Vagina (tissue), 2 donors: ENCODE data around the gene ZNF483. TPM values are rescaled to one million over a fixed set of nuclear protein-coding genes. Genes with fewer than 3 reads are reported as not detected.
A peak's percentile ranks its signal among the peaks of the same experiment; 100 is the strongest.

Experiments
- DNase-seq, 2 donors: peaks; one replicate each; pipeline ENCODE4 v3.0.0-alpha.2; 2017; ENCODE audit errors: extremely low spot score in 2 of 2
- H3K27ac ChIP-seq: fragments of 200-600 bp; sonication (generic); one replicate; pipeline ENCODE4 v1.5.1; 2019
- H3K27me3 ChIP-seq: fragments of 200-600 bp; sonication (generic); one replicate; pipeline ENCODE4 v1.5.1; 2019
- H3K36me3 ChIP-seq, 2 donors: fragments of 200-600 bp; sonication (generic); one replicate each; pipeline ENCODE4 v1.5.1; 2017 to 2019
- H3K4me1 ChIP-seq: fragments of 200-600 bp; sonication (generic); one replicate; pipeline ENCODE4 v1.5.1; 2019
- H3K4me3 ChIP-seq, 2 donors: fragments of 200-600 bp; sonication (generic); 1 replicate in 1 of 2; 2 replicates in 1 of 2; pipeline ENCODE4 v1.5.1; 2016 to 2019
- H3K9me3 ChIP-seq: fragments of 200-600 bp; sonication (generic); one replicate; pipeline ENCODE4 v1.5.1; 2019
- POLR2A ChIP-seq, 2 donors: fragments of 450-650 bp; IDR thresholded peaks; one replicate each; pipeline ENCODE4 v1.6.1; 2017; ENCODE audit warnings: antibody characterized with exemption in 2 of 2, mild to moderate bottlenecking in 2 of 2, moderate library complexity in 2 of 2
- POLR2AphosphoS5 ChIP-seq, 2 donors: sonication (generic); formaldehyde crosslinking; IDR thresholded peaks; one replicate each; pipeline ENCODE4 v1.9.0; 2017; ENCODE audit warnings: antibody characterized with exemption in 2 of 2, mild to moderate bottlenecking in 2 of 2, low read depth in 1 of 2; ENCODE audit not compliant: insufficient read depth in 1 of 2
- intact Hi-C: fragments of 100-400 bp; cut with DNase I; formaldehyde crosslinking; loops from one replicate; pipeline ENCODE4 v1.15.1; 2023
- total RNA-seq: library from RNA; depleted of rRNA; stranded (reverse); fragments of >200 nt; gene quantifications from one replicate; pipeline ENCODE4 v1.2.3, GENCODE V29; 2016
- TF ChIP-seq, protein P1 (sequence below), 3 experiments: fragments of 450-650 bp in 2 of 3; fragments of 200-600 bp in 1 of 3; sonication (generic) in 1 of 3; IDR thresholded peaks; one replicate each; pipeline ENCODE4 v1.5.1; 2017 to 2019; ENCODE audit warnings: antibody characterized with exemption in 3 of 3, mild to moderate bottlenecking in 2 of 3, moderate library complexity in 2 of 3

Gene ZNF483
- total RNA-seq, 1 donor from 2014 or later, result 8.8 TPM

DNA sequence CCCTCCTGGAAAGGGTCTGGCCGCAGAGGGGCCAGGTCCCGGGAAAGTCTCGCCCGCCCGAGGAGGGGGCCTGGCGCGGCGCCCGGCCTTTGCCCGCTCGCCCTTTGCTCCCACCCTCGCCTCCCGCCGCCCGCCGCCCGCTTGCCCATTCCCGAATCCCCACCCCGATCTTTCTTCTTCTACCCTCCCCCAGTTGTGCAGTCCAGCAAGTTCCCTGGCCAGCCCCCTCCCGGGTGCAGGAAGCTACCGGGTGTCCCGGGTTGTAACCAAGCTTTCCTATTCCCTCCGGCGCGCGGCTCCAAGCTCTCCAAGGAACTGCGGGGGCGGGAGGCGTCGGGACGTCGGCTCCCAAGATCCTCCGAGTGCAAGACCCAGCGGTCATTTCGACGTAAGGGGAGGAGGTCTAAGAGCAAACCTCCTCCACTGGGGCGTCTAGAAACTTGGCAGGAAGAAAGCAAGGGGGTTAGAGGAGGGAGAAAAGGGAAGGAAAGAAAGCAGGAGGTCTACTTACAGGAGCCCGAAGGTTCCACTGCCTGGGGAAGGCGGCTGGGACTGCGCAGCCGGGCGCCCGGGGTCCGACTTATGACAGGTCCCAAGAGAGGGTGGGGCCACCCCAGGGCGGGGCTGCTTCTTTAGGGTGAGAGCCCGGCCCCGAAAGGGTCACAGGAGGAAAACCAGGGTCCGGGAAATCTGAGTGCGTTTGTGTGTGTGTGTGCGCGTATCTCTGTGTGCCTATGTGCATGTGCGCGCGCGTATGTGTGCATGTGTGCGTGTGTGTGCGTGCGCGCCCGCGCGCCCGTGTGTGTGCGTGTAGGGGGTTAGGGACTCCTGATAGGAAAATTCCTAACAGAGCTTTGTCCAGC, 74.3 kb downstream of the ZNF483 start, which contains the start of gene PTGR1:
Gene PTGR1, minus strand, starts transcription at position 556 of the 863 bp plus-strand sequence. CDS start 2,225 bp downstream, outside the sequence.
- H3K4me3 ChIP-seq, result peak within 1 kb of the TSS; percentile 74 to 86
- peak within 1 kb of the TSS; percentile 84 for H3K27ac ChIP-seq
- peaks cover 0 to 9% of the 10 kb centered on the region in 2 donors for H3K36me3 ChIP-seq
- no peaks in the 10 kb centered on the region for H3K27me3 ChIP-seq
- H3K4me1 ChIP-seq, result no peaks in the 10 kb centered on the region
- peak in 1 of 2 donors; percentile 93 for DNase-seq
- H3K9me3 ChIP-seq, result no peaks in the 10 kb centered on the region
- intact Hi-C loops, result no loop called here
- peak in 1 of 2 donors; percentile 83 for TF ChIP-seq POLR2AphosphoS5 (IDR thresholded peaks at IDR 0.05; ENCODE audit: insufficient read depth in 1 of 2, low read depth in 1 of 2)
- TF ChIP-seq, protein P1, sequence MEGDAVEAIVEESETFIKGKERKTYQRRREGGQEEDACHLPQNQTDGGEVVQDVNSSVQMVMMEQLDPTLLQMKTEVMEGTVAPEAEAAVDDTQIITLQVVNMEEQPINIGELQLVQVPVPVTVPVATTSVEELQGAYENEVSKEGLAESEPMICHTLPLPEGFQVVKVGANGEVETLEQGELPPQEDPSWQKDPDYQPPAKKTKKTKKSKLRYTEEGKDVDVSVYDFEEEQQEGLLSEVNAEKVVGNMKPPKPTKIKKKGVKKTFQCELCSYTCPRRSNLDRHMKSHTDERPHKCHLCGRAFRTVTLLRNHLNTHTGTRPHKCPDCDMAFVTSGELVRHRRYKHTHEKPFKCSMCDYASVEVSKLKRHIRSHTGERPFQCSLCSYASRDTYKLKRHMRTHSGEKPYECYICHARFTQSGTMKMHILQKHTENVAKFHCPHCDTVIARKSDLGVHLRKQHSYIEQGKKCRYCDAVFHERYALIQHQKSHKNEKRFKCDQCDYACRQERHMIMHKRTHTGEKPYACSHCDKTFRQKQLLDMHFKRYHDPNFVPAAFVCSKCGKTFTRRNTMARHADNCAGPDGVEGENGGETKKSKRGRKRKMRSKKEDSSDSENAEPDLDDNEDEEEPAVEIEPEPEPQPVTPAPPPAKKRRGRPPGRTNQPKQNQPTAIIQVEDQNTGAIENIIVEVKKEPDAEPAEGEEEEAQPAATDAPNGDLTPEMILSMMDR (IDR thresholded peaks at IDR 0.05), result no peak
- TF ChIP-seq POLR2A (IDR thresholded peaks at IDR 0.05), result peak in 1 of 2 donors; percentile 17

DNA sequence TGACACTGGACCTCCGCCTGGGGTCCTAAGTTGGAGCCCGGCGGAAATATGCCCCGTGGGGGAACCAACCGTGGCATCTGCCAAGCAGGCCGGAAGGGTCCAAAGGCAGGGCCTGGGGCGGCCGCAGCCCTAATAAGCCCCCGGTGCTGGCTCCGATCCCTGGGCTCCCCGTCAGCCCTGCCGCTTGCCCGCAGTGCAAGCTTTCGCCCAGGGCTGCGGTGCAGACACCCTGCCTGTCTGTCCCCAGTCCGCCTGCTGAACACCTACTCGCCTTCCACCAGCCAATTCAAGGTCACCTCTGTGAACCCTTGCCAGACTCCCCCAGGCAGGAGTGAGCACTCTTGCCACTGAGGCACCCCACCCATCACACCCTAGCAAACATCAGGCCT, 75.0 kb downstream of the ZNF483 start:
- Histone ChIP-seq H3K27me3 (no peaks in the 10 kb centered on the region), H3K4me1 (no peaks in the 10 kb centered on the region), H3K36me3 (peaks cover 0 to 9% of the 10 kb centered on the region in 2 donors), H3K9me3 (no peaks in the 10 kb centered on the region), H3K4me3 (peak overlapping the region; percentile 74 to 86), H3K27ac (peak overlapping the region; percentile 84)
- TF ChIP-seq POLR2AphosphoS5 (IDR thresholded peaks at IDR 0.05; ENCODE audit: insufficient read depth in 1 of 2, low read depth in 1 of 2) (no peak), POLR2A (IDR thresholded peaks at IDR 0.05) (no peak)
- TF ChIP-seq, protein P1 (IDR thresholded peaks at IDR 0.05), result no peak
- no peak for DNase-seq
- intact Hi-C loops, result no loop called here

DNA sequence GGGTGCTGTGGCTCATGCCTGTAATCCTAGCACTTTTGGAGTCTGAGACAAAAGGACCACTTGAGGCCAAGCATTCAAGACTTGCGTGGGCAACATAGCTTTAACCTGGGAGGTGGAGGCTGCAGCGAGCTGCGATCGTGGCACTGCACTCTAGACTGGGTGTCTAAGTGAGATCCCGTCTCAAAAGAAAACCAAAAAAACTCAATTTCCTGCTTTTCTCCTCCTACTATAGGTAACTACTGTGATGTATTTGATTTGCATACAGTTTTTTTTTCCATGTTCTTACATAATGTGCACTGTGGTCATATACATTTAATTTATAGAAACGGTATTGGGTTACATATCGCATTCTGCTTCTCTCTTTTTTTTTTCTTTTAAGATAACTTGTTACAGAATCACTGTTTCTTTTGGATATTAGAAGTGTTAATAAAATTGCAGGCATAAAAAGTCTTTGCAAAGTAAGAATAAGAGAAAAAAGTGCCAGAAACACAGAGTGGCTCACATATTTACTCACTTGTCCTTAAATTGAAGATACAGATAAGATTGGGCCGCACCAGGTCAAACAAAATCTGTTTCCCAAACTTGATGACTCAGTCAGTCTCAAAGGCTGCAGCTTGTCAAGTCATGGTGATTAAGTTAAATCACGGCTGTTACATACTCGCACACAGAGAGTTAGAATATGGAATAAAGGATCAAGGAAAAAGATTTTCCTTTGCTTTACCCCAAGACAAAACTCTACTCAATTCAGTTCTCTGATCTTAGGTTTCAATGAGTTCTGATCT, 76.4 kb downstream of the ZNF483 start:
- Histone ChIP-seq H3K36me3 (peaks cover 0 to under 1% of the 10 kb centered on the region in 2 donors), H3K4me3 (no peak overlapping the region), H3K27ac (no peak overlapping the region), H3K9me3 (no peaks in the 10 kb centered on the region), H3K27me3 (no peaks in the 10 kb centered on the region), H3K4me1 (no peaks in the 10 kb centered on the region)
- intact Hi-C loops, result no loop called here
- no peak for DNase-seq
- TF ChIP-seq POLR2AphosphoS5 (IDR thresholded peaks at IDR 0.05; ENCODE audit: insufficient read depth in 1 of 2, low read depth in 1 of 2), result peak in 1 of 2 donors; percentile 23
- TF ChIP-seq, protein P1 (IDR thresholded peaks at IDR 0.05), result no peak

DNA sequence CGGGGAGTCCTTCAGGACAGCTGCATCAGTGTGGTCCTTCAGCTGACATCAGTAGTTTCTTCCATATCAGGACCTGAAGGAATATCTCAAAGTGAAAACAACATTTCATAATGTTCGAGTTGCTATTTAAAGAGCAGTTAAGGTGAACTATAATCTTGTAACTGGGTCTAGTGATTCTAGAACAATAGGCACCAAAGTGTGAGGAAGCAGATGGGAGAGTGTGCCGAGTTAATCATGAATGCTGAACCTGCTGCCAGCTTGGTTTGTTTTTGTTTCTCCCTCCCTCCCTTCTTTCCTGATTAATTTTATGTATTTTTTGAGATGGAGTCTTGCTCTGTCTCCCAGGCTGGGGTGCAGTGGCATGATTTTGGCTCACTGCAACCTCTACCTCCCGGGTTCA, 78.1 kb downstream of the ZNF483 start:
- no peak overlapping the region for H3K4me3 ChIP-seq
- no peaks in the 10 kb centered on the region for H3K9me3 ChIP-seq
- H3K4me1 ChIP-seq, result no peaks in the 10 kb centered on the region
- no peaks in the 10 kb centered on the region for H3K27me3 ChIP-seq
- TF ChIP-seq POLR2A (IDR thresholded peaks at IDR 0.05), result no peak
- no peaks in the 10 kb centered on the region for H3K36me3 ChIP-seq
- intact Hi-C loops, result no loop called here
- H3K27ac ChIP-seq, result no peak overlapping the region
- DNase-seq, result no peak

DNA sequence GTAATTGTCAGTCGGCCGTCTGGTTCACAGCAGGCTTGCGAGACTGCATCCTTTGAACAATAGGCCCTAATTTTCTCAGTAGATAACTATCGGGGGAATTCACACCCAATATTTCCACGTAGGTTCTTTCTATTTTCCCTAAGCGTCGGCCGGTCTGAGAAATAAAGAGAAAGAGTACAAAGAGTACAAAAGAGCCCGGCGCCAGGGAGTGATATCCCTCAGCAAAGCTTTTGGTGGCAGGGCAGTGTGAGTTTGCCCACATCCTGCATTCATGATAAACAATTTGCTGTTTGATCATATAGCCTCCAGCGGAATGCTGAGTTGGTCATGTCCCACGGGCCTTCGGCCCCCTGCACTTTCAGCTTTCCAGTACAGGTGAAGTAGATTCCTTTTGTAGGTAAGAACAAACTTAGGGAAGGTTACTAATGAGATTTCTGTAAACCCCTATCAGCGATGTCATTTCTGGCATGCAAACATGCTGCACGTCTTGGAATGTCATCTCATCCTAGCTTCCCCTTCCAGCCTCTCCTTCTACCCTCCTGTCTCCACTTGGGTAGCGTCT, 79.2 kb downstream of the ZNF483 start:
- H3K27me3 ChIP-seq, result no peaks in the 10 kb centered on the region
- intact Hi-C loops, result no loop called here
- H3K9me3 ChIP-seq, result no peaks in the 10 kb centered on the region
- no peak overlapping the region for H3K4me3 ChIP-seq
- H3K27ac ChIP-seq, result no peak overlapping the region
- no peak for DNase-seq
- H3K36me3 ChIP-seq, result no peaks in the 10 kb centered on the region
- TF ChIP-seq, protein P1 (IDR thresholded peaks at IDR 0.05), result no peak
- no peak for TF ChIP-seq POLR2A (IDR thresholded peaks at IDR 0.05)
- TF ChIP-seq POLR2AphosphoS5 (IDR thresholded peaks at IDR 0.05; ENCODE audit: insufficient read depth in 1 of 2, low read depth in 1 of 2), result no peak
- no peaks in the 10 kb centered on the region for H3K4me1 ChIP-seq
